ENCODE results near the gene NTM.

DNA sequence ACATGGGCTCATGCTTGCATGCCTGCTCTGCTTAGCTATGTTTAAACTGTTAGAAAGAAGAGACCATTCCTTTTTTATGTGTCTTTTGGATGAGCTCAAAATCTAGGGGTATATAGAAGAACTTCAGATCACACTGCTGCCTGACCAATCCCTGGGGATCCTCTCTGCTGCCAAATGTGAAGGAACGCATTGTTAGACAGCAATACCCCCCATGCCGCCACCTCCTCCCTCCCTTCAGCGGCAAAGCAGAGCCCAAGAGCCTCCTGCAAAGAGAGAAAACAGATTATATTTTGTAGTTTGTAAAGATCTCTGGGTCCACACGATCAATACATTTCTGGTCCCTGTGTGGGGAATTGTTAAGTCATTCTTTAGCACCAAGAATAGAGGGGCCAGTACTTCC, 677.6 kb downstream of the NTM start:
- TF ChIP-seq ELF4 (IDR thresholded peaks at IDR 0.05) (no peak), HDGF (IDR thresholded peaks at IDR 0.05; ENCODE audit: borderline replicate concordance) (no peak), SUZ12 (IDR thresholded peaks at IDR 0.05) (no peak), FOXK2 (IDR thresholded peaks at IDR 0.05) (no peak), PKNOX1 (IDR thresholded peaks at IDR 0.05) (no peak), ARNT (IDR thresholded peaks at IDR 0.05) (no peak)
